ENCODE data around the gene LRIT2.
A peak's percentile ranks its signal among the peaks of the same experiment; 100 is the strongest.

The LRIT2 gene

DNA sequence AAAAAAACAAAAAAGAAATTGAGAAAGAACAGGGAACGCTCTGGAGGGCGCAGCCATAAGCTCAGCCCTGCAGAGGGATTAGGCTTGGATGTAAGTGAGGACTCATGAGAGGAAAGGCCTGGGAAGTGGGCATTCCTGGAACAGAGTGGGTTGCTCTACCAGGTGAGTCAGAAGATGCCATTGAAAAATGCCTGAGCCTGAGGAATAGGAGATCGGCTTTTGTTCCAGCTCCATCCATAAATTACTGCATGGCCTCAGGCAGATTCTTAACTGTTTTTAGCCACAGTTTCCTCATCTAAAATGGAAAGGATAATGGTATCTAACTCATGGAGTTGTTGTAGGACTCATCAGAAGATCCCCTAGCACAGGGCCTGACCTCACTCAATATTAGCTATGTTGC lies 18.4 kb upstream of the LRIT2 start:
- no peak for DNase-seq (ENCODE audit: low read depth)

DNA sequence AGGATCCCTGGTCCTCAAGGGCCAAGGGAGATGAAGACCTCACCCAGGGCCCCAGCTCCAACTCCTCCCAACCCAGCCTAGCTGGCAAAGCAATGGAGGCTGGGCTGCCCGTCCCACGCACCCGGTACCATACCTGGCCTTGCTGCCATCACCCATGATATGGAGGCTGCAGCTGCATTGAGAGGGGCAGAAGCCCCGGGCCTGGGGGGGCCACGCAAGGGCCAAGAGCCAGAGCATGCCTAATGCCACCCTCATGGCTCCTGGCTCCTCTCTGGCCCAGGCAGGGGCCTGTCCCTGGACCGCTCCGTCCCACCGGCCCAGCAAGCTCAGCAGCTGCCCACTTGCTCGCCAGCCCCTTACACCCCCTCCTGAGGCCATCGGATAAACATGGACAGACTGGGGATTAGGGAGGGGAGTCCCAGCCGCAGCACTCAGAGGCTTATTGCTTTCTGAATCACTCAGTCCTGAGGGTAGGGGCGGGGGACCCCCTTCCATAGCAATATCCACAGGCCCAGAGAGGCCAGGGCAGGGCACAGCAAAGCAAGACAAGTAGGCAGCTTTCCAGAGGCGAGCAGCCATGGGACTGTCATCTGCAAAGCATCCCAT lies 15.9 kb upstream of the LRIT2 start, which contains the start of gene LRIT1:
Gene LRIT1, minus strand, starts transcription at position 362 of the 606 bp plus-strand sequence. Its CDS starts 107 bp downstream, at position 255.
- DNase-seq (ENCODE audit: low read depth): no peak

- DNase-seq (ENCODE audit: low read depth): peak; percentile 3
These were observed 13.6 kb upstream of the LRIT2 start for GRCh38 chr10:84238909-84239308.

DNA sequence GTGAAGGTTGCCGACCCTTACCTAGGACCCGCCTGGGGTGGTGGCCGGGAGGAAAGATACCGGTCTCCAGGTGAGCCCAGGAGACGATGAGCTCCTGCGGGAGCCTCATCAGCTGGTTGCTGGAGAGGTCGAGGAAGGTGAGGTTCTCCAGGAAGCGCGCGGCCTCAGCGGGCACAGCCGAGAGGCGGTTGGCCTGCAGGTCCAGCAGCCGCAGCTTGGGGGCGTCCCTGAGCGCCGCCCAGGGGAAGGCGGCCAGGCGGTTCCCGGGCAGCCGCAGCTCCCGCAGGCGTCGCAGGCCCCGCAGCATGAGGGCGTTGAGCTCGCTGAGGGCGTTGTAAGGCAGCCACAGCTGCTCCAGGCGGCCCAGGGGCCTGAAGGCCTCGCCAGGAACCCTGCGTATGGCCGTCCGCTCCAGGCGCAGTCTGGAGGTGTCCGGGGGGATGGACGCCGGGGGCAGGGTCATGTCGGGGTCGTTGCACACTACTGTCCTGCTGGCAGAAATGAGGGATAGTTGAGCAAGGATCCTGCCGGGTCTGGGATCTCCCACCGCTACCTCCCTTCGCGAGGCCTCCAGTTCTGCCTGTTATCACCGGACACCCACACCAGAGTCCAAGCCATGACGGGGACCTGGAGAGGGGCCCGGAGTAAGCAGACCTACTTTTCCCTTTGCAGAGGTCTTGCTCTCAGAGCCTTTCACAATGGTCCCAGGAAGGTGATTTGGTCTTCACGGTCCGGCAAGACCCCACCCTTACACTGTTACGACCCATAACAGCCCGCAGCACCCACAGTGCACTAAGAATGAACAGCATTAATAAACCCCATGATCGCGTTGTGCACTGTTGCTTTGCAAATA lies 12.1 kb upstream of the LRIT2 start:
- DNase-seq (ENCODE audit: low read depth): no peak

DNA sequence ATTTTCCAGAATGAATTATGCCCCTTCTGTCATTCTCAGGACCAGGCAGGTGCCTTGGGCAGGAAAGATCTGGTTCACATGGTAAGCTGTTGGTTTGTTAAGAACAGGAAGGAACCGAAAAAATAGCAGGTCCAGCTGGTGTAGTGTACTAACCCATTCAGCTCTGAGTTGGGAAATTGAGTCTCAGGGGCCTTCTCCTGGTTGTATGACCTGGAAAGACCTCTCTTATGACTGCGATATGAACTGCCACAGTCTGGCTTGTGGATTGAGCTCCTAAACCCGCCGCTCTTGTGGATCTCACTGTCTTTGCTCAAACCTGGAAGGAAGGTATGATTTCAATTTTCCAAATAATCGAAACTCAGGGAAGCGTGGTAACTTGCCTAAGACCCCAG lies 11.5 kb upstream of the LRIT2 start:
- DNase-seq (ENCODE audit: low read depth): no peak

- no peak for DNase-seq (ENCODE audit: low read depth)
These were observed 9.8 kb upstream of the LRIT2 start for GRCh38 chr10:84235096-84235495.

DNA sequence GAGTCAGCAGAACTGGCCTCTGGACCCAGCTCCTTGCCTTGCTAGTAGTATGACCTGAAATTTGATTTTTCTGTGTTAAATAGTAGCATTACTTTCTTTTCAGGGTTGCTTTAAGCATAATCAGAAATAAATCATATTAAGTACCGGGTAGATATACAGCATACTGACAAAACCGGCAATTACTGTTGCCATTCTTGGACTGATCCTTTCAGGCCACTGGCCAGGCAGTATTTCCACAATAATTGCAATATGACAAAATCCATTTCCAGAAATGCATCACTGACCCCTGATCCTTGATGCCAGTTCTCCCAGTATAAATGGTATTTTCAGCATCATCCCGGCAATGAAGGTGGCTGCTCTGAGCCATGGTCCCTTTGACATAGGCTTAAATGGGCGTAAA lies 9.1 kb upstream of the LRIT2 start:
- no peak for DNase-seq (ENCODE audit: low read depth)

DNA sequence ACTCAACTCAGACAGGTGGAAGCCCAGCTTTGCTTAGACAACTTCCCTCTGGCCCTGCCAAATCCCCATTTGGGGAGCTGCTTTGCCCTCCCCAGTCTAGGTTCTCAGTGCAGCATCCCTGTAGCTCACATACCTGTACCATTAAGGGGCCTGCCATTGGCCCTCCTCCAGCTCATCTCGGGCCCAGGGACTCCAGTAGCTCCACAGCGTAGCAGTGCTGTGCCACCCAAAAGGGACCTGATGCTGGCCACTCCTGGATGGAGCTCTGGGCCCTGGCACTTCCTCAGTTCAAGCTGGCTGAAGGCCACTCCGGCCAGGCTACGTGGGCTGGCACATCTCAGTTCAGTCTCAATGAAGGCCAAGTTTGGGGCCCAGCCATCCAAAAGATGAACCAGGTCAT lies 8.6 kb upstream of the LRIT2 start:
- DNase-seq (ENCODE audit: low read depth): no peak

GRCh38 chr10:84232376-84232775 lies 7.0 kb upstream of the LRIT2 start:
- no peak for DNase-seq (ENCODE audit: low read depth)

DNA sequence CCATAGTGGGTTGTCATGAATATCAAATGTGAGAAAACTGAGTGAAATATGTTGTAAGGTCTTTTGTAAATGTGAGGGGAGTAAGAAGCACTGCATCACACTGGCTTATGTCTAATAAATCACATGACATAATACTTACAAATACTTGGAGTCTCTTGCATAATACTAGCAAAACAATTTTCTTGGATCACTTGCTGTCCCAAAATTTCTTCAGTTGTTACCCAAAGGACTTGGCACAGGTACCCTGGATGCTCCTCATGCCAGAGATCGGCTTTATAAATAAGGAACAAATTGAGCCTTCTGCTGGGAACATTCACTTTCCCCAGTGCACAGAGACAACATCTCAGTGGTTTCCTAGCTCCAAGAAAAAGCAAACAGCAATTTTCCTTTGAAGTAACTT lies 5.0 kb upstream of the LRIT2 start:
- no peak for DNase-seq (ENCODE audit: low read depth)

DNA sequence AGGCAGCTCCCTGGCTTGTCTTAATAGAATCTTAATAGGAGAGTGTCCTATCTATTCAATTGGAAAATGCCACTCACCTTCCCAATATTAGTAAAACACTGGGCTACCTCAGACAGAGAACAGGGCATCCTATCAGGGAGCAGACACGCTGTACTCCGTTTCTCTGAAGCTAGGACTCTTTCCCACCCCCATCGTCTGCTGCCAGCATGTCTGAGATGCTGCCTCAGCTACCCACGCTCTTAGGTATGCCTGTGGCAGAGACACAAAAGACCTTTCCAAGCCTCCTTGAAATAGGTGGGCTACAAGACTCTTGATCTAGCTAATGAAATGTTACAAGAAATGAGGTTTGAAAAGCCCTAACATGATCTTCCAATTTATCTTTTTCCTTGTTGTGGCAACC lies 2.5 kb upstream of the LRIT2 start:
- no peak for DNase-seq (ENCODE audit: low read depth)

DNA sequence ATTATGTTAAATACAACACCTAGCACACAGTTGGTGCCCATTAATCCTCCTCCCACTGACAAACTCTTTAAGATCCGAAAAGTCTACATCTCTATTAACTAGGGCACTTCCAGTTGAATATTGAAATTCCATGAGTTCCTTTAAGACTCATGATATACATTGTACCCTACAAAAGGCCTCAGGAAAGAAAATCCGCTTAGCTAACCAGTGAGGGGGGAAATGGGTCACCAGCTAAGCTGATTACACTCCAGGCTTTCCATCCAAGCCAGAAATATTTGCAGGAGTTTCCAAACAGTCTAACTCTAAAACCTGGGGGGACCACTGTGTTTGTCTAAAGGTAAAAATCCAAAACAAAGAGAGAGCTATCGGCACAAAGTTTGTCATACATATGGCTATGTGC lies 1.3 kb upstream of the LRIT2 start:
- no peak for DNase-seq (ENCODE audit: low read depth)

GRCh38 chr10:84224411-84225028 lies 824 bp downstream of the LRIT2 start:
- no peak for DNase-seq (ENCODE audit: low read depth)

- no peak for DNase-seq (ENCODE audit: low read depth)
These were observed 3.4 kb downstream of the LRIT2 start for GRCh38 chr10:84221916-84222315.

- DNase-seq (ENCODE audit: low read depth): no peak
These were observed 7.6 kb downstream of the LRIT2 start for GRCh38 chr10:84217746-84218145.

DNA sequence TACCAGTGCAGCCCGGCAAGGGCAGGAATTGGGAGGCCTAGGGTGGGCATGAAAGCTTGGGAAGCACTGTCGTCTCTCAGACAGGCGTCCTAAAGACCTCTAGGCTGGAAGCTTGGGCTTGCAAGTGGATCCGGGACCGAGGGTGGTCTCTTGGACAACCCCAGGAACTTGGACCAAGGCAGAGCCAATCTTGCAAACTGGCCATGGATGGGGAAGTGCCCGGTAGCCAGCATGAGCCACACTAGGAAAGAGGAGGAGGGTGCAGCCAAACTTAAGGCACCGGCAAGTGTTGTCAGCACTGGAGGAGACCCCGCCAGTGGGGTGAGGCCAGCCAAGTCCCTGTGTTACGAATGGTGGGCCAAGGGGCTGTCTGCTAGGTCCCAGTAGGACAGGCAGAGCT lies 8.5 kb downstream of the LRIT2 start:
- DNase-seq (ENCODE audit: low read depth): no peak

DNA sequence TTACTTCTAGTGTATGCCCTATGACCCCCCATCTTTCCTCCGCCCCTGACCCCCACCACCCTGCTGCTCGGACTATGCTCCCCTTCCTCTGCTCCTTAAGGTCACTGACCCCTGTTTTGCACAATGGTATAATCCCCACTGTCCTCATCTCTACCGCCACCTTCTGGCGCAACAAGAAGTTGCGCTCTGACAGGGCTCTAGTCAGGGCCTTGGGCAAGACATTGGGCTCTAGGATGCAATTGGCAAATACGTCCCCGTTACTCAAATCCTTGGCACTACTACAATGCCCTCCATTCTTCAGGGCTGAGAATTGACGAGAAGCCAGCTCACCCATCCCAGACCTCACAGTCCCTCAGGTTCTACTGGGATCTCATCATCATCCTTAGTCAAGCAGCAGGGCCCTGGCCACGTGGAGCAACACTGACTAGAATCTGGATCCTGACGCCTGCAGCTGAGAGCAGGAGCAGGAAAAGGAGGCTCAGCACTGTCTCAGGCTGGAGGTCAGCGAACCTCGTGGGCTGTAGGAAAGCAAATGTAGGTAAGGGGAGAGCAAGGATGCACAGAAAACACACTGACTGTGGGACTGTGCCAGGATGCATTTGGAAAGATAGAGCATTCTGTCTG lies 10.6 kb downstream of the LRIT2 start:
- DNase-seq (ENCODE audit: low read depth): peak; percentile 23

DNA sequence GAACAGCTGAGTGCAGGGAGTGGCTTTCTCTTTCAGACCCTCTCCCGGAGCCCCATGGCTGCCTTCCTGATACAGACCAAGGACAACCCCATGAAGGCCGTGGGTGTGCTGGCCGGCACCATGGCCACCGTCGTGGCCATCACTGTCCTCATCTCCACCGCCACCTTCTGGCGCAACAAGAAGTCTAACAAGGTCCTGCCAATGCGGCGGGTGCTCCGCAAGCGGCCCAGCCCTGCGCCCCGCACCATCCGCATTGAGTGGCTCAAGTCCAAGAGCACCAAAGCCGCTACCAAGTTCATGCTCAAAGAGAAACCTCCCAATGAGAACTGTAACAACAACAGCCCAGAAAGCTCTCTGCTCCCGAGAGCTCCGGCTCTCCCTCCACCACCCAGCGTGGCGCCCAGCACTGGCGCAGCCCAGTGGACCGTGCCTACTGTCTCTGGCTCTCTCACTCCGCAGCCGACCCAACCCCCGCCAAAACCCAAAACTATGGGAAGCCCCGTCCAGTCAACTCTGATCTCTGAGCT lies 11.2 kb downstream of the LRIT2 start:
- no peak for DNase-seq (ENCODE audit: low read depth)

DNA sequence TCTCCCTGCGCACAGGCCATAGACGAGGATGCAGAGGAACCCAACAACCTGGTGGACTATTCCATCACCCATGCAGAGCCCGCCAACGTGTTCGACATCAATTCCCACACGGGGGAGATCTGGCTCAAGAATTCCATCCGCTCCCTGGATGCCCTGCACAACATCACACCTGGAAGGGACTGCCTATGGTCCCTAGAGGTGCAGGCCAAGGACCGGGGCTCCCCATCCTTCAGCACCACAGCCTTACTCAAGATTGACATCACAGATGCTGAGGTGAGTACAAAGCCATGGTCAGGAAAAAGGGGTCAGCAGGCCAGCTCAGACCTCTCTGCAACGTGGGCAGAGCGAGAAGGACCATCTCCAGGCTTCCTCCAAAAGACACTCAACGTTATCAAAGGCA lies 12.3 kb downstream of the LRIT2 start:
- no peak for DNase-seq (ENCODE audit: low read depth)

DNA sequence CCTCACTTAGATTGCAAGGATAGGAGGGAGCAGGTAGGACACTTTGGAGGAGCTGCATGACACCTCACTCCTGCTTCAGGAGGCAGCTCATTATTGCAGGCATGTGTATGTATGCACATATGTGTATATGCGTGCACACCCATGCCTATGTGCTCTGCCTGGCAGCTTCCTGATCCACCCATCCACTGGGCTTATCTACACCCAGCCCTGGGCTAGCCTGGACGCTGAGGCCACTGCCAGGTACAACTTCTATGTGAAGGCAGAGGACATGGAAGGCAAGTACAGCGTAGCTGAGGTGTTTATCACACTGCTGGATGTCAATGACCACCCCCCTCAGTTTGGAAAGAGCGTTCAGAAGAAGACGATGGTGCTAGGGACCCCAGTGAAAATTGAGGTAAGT lies 13.3 kb downstream of the LRIT2 start:
- DNase-seq (ENCODE audit: low read depth): no peak

GRCh38 chr10:84211566-84211965 lies 13.8 kb downstream of the LRIT2 start:
- DNase-seq (ENCODE audit: low read depth): no peak

GRCh38 chr10:84208023-84208422 lies 17.3 kb downstream of the LRIT2 start:
- no peak for DNase-seq (ENCODE audit: low read depth)

Data from ELR (cell line).